ENCODE results near the gene STUB1.

The STUB1 gene

DNA sequence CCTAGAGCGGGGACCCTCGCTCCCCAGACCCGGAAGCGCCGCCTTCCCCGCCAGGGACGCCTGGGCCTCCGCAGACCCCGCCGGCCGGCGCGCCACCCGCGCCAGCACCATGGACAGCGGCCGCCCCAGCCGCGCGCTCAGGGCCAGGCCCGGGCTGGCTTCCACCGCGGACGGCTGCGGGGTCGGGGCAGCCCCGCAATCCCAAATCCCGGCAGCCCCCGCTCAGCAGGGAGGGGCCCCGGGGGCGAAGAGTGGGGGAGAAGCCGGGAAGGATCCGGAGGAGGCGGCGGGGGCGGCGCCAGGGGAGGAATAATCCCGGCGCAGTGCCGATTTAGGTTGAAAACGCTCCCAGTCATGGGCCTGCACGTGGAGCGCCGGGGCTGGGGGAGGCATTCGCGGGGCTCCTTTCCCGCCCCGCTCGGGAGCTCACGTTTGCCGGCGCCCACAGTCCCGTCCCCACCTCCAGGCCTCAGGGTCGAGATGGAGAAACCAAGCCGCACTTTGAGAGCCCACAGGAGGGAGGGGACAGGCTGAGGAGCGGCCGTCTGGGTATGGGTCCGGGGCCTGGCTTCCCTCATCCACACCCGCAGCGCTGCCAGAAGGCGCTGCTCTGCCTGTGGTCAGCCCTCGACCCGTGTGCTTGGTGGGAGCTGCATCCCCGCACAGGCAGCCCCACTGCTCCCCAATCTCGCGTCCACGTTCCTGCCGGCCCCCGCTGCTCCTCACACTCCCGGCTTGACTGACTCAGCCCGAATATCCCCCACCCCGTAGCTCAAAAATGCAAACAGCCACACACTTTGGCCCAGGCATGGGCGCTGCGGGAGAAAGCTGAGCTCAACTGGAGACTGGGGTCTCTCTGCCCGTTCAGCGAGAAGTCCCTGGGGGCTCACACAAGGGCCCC is 20.7 kb downstream of the STUB1 start:
- Mint-ChIP-seq H3K4me3 (no peak overlapping the region), H3K27me3 (ENCODE audit: low read depth) (peaks cover 27% of the 10 kb centered on the region), H3K27ac (no peak overlapping the region), H3K36me3 (ENCODE audit: low read depth) (no peaks in the 10 kb centered on the region), H3K4me1 (ENCODE audit: low read depth) (peaks cover under 1% of the 10 kb centered on the region), H3K9me3 (no peaks in the 10 kb centered on the region)

GRCh38 chr16:702341-702740 is 22.1 kb downstream of the STUB1 start:
- H3K4me1 Mint-ChIP-seq (ENCODE audit: low read depth), result no peaks in the 10 kb centered on the region
- peaks cover 39% of the 10 kb centered on the region for H3K27me3 Mint-ChIP-seq (ENCODE audit: low read depth)
- no peaks in the 10 kb centered on the region for H3K36me3 Mint-ChIP-seq (ENCODE audit: low read depth)
- H3K9me3 Mint-ChIP-seq, result no peaks in the 10 kb centered on the region
- no peak overlapping the region for H3K4me3 Mint-ChIP-seq
- H3K27ac Mint-ChIP-seq, result no peak overlapping the region

GRCh38 chr16:703406-703805 is 23.2 kb downstream of the STUB1 start:
- Mint-ChIP-seq H3K4me3 (no peak overlapping the region), H3K9me3 (no peaks in the 10 kb centered on the region), H3K27me3 (ENCODE audit: low read depth) (peaks cover 47% of the 10 kb centered on the region), H3K36me3 (ENCODE audit: low read depth) (no peaks in the 10 kb centered on the region), H3K4me1 (ENCODE audit: low read depth) (no peaks in the 10 kb centered on the region), H3K27ac (no peak overlapping the region)

GRCh38 chr16:704047-704446 is 23.8 kb downstream of the STUB1 start:
- no peaks in the 10 kb centered on the region for H3K4me1 Mint-ChIP-seq (ENCODE audit: low read depth)
- peaks cover 52% of the 10 kb centered on the region for H3K27me3 Mint-ChIP-seq (ENCODE audit: low read depth)
- H3K4me3 Mint-ChIP-seq, result no peak overlapping the region
- no peak overlapping the region for H3K27ac Mint-ChIP-seq
- H3K9me3 Mint-ChIP-seq, result no peaks in the 10 kb centered on the region
- no peaks in the 10 kb centered on the region for H3K36me3 Mint-ChIP-seq (ENCODE audit: low read depth)

GRCh38 chr16:704552-705380 is 24.6 kb downstream of the STUB1 start:
- no peak overlapping the region for H3K4me3 Mint-ChIP-seq
- peaks cover 60% of the 10 kb centered on the region for H3K27me3 Mint-ChIP-seq (ENCODE audit: low read depth)
- H3K36me3 Mint-ChIP-seq (ENCODE audit: low read depth), result no peaks in the 10 kb centered on the region
- no peak overlapping the region for H3K27ac Mint-ChIP-seq
- H3K9me3 Mint-ChIP-seq, result no peaks in the 10 kb centered on the region
- no peaks in the 10 kb centered on the region for H3K4me1 Mint-ChIP-seq (ENCODE audit: low read depth)

- H3K4me1 Mint-ChIP-seq (ENCODE audit: low read depth), result no peaks in the 10 kb centered on the region
- no peaks in the 10 kb centered on the region for H3K9me3 Mint-ChIP-seq
- no peak within 1 kb of the TSS for H3K27ac Mint-ChIP-seq
Measured at GRCh38 chr16:705431-706188, 25.4 kb downstream of the STUB1 start, which contains the start of gene FBXL16. Gene FBXL16, minus strand, starts transcription at chr16:705801. Its CDS starts 8,396 bp downstream, at chr16:697405.

DNA sequence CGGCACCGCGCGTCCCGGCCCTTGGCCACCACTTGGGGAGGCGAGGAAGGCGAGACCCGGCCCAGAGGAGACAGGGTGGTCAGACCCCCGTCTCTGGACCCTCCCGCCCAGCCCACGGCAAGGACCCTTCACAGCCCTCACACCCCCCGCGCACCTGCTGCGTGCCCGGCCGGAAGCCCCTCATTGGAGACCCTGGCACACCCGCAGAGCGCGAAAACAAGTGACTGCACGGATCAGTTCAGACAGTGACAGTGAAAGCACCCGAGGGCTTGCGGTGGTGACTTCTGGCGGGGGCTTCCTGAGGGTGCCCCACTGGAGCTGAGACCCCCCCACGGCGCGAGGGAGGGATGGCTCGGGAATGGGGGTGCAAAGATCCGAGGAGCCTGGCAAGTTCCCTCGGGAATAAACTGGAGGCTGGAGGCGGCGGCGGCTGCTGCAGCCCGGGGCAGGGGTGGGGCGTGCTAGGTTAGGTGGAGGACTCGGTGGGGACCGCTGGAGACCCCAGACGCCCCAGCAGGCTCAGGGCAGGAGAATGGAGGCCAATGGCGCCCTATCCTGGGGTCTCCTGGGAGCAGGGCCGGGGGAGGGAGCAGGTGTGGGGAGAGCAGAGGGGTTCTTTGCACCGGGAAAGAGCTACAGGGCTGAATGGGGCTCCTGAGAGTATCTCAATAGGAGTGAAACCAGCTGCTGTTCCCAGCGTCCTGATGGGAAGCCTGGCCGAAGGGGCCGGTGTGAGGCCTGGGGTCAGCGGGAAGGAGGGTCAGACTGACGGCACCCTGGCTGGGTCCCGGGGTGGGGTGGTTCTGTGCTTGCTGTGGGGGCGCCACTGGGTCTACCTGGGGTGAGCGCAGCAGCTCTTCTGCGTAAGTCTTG is 26.2 kb downstream of the STUB1 start:
- Mint-ChIP-seq H3K4me1 (ENCODE audit: low read depth) (no peaks in the 10 kb centered on the region), H3K9me3 (no peaks in the 10 kb centered on the region), H3K27me3 (ENCODE audit: low read depth) (peaks cover 53% of the 10 kb centered on the region), H3K36me3 (ENCODE audit: low read depth) (no peaks in the 10 kb centered on the region), H3K4me3 (no peak overlapping the region), H3K27ac (no peak overlapping the region)

More at GRCh38 chr16:705431-706188, 25.4 kb downstream of the STUB1 start, which contains the start of gene FBXL16:
- H3K27me3 Mint-ChIP-seq (ENCODE audit: low read depth), result peaks cover 57% of the 10 kb centered on the region
- H3K4me3 Mint-ChIP-seq, result no peak within 1 kb of the TSS
- no peaks in the 10 kb centered on the region for H3K36me3 Mint-ChIP-seq (ENCODE audit: low read depth)

DNA sequence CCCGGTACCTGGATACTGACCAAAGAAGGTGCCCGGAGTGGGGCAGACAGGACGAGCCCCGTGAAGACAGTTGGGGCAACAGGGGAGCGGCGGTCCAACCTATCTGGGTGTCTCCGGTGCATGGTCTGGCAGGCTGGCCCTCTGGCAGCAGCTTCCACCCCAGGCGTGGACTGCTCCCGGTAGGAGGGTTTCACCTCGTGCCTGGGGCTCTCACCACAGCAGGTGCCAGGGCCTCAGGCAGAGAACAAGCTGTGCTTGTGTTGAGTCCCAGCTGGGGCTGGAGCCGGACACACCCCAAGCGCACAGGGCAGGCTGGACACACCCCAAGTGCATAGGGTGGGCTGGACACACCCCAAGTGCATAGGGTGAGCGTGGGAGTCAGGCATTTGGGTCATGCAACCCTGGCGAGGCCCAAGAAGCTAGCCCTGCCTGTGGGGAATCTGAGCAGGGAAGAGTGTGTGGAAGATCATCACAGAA is 26.9 kb downstream of the STUB1 start:
- Mint-ChIP-seq H3K27ac (no peak overlapping the region), H3K27me3 (ENCODE audit: low read depth) (peaks cover 49% of the 10 kb centered on the region)

GRCh38 chr16:708019-708418 is 27.8 kb downstream of the STUB1 start:
- Mint-ChIP-seq H3K9me3 (no peaks in the 10 kb centered on the region), H3K36me3 (ENCODE audit: low read depth) (no peaks in the 10 kb centered on the region), H3K27ac (no peak overlapping the region), H3K4me1 (ENCODE audit: low read depth) (no peaks in the 10 kb centered on the region), H3K4me3 (no peak overlapping the region), H3K27me3 (ENCODE audit: low read depth) (peaks cover 44% of the 10 kb centered on the region)

More for the DNA sequence above, 26.9 kb downstream of the STUB1 start:
- Mint-ChIP-seq H3K36me3 (ENCODE audit: low read depth) (no peaks in the 10 kb centered on the region), H3K9me3 (no peaks in the 10 kb centered on the region), H3K4me3 (no peak overlapping the region), H3K4me1 (ENCODE audit: low read depth) (no peaks in the 10 kb centered on the region)

DNA sequence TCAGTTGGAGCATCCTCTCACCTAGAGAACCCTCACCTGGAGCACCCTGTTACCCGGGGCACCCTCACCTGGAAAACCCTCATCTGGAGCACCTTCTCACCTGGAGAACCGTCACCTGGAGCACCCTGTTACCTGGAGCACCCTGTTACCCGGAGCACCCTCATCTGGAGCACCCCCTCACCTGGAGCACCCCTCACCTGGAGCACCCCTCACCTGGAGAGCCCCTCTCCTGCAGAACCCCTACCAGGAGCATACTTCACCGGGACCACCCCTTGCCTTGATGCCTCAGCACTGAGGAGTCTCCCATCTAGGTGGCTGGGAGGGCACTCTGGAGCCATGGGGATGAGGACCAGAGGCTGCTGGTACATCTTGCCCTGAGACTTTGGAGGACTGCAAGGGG is 28.7 kb downstream of the STUB1 start:
- Mint-ChIP-seq H3K9me3 (no peaks in the 10 kb centered on the region), H3K27me3 (ENCODE audit: low read depth) (peaks cover 47% of the 10 kb centered on the region), H3K4me1 (ENCODE audit: low read depth) (no peaks in the 10 kb centered on the region), H3K4me3 (no peak overlapping the region), H3K36me3 (ENCODE audit: low read depth) (no peaks in the 10 kb centered on the region), H3K27ac (no peak overlapping the region)

DNA sequence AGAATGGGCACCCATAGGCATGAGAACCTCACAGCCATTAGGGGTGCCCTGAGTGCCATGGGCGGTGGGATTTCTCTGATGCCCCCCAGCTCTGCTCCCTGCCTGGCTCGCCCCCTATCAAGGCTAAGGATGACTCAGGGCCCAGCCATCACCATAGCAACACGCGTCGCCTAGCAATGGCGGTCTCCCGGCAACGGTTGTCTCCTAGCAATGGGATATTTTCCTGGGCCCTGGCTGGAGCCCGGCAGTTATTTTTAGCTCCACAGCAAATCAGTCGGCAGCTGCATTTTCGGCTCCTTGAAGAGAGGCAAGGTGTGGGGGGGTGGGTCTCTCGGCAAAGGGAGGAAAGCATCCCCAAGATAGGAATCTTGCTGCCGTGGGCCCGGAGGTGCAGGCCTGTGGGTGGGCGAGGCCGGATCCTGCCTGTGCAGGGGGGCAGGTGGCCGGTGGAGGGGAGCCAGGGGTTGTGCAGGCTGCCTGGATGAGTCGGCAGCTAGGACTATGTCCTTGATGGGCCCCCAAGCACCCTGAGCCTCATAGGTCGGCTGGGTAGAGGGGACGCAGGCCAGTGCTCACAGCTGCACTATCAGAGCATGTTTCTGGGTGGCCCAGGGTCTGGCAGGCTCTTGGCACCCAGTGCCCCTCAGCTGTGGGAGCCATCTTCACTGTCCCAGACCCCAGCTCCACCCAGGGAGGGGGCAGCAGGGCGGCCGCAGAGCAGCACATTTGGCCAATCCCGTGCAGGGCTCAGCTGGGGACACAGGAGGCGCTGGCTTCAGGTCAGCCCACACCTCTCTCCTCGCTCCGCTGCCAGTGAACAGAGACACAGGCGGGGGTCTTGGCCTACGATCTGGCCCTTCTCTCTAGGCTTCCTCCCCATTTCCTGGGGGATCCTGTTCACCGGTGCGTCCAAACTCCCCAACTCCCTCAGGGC is 29.6 kb downstream of the STUB1 start:
- Mint-ChIP-seq H3K9me3 (no peaks in the 10 kb centered on the region), H3K4me3 (no peak overlapping the region), H3K36me3 (ENCODE audit: low read depth) (no peaks in the 10 kb centered on the region), H3K4me1 (ENCODE audit: low read depth) (no peaks in the 10 kb centered on the region), H3K27me3 (ENCODE audit: low read depth) (peaks cover 46% of the 10 kb centered on the region), H3K27ac (no peak overlapping the region)

DNA sequence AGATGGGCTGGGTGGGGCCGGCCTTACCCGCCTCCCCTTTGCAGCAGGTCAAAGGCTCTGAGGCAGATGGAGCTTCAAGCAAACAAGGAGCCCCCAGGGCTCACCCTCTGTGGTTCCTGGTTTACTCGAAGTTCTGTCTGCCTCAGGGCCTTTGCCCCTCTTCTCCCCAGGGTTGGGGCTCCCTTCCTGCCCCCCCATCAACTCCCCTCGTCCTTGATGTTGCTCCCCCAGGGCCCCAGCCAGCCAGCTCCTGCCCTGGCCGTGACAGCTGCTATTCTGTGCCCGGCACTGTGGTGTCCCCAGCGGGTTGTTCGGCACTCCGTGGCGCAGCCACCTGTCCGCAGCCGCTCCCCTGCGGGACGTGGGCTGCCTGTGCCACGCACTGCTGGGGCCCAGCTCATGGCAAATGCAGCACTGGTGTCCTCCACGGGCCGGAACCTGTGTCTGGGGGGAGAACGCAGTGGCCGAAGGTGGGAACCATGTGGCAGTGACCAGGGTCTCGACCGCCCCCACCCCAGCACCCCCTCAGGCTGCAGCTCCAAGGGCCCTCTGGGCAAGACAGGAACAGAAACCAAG is 30.4 kb downstream of the STUB1 start:
- Mint-ChIP-seq H3K36me3 (ENCODE audit: low read depth) (no peaks in the 10 kb centered on the region), H3K27ac (no peak overlapping the region), H3K4me1 (ENCODE audit: low read depth) (no peaks in the 10 kb centered on the region), H3K4me3 (no peak overlapping the region), H3K9me3 (no peaks in the 10 kb centered on the region), H3K27me3 (ENCODE audit: low read depth) (peaks cover 46% of the 10 kb centered on the region)

All from T-helper 1 cell treated with Interleukin-12 subunit alpha and Interleukin-12 subunit beta and Interleukin-4 antibody, amounts not matched to agents 30 μg/mL and 1 μg/mL, for 36 hours (primary cell).